Non-pigmented ciliary epithelial cell (primary cell): ENCODE results near the gene ATP5MC2.
"Not testable (repeated sequence)": the region's sequence is repeated elsewhere in the genome, so short reads cannot be mapped to it uniquely, and the experiment has no call there.

Experiments used
- DNase-seq: peaks from one replicate; pipeline ENCODE4 v3.0.0-alpha.2; 2010; ENCODE audit warnings: low read depth

ATP5MC2 gene

DNA sequence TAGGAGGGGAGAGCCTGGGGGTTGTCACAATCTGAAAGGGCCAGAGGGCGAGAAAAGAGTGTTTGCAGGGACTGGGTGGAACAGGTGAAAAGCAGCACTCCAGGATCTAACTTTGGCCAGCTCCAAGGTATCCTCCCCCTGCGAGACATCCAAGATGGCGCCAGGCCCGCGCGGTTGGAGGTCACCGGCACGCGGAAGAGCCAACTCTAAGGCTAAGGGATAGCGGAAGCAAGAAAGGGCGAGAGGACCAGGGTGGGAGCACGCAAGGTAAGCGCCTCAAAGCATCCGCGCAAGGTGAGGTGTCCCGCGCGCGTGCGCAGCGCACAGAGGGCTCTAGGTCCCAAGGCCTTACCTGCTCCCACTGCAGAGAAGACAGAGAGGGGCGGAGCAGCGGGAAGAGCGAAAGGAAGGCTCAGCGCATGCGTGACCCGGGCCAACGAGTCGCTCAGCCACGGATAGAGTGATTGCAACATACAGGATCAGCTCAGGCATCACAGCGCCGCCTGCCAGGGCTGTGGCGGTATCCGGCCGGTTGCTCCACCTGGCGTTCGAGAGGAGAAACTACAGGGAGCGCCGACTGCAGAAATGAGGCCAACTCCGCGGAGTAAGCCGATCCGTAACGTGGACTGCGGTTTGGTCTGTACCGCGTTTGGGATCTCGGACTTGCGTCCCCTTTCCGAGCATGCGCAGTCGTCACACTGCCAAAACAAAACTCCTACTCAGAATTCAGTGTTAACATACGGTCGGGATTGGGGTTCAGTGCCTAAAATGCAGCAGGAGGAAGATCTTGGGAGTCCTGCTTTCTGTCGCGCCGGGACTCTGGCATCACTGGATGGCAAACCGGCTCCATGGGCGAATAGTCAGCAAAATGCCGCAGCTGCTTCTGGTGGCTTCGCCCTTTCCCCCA, at the start of gene ATP5MC2:
Gene ATP5MC2, minus strand, starts transcription at position 383 of the 907 bp plus-strand sequence. CDS start 3,469 bp downstream, outside the sequence.
- peak; percentile 89 for DNase-seq

DNA sequence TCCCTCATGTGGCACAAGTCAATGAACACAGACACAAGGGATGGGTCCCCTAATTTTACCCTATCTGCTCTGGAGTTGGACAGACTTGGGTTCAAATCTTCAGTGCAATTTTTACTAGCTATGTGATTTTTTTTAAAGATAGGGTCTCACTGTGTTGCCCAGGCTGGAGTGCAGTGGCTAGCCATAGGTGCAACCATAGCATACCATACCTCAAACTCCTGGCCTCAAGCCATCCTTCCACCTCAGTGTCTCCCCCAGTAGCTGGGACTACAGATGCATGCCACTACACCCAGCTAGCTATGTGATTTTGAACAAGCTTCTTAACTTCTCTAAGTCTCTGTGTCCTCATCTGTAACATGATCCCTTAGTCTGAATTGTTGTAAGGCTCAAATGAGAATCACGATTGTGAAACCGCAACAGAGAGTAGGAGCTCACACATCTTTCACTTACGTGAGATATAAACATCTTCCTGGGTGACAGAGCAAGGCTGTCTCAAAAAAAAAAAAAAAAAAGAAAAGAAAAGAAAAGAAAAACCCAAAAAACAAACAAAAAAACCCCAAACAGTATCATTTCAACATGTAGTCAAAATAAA, 46.7 kb upstream of the ATP5MC2 start:
- no peak for DNase-seq

DNA sequence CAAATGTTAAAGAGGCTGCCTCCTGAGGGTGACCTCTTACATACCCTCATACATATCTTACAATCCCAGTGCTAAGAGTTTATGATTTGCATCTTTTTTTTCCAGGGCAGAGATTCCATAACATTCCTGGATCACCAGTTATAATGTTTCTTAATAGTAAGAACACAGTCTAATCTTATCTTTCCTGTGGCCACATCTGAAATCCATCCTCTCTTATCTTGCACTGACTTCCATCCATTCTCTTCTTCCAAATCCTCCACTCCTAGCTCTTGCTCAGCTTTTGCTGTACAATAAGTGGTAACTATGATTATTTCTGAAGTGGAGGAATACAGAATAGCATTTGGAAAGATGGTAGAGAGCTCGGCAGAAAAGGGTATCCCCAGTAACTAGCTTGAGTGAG, 45.1 kb upstream of the ATP5MC2 start:
- DNase-seq = no peak

DNA sequence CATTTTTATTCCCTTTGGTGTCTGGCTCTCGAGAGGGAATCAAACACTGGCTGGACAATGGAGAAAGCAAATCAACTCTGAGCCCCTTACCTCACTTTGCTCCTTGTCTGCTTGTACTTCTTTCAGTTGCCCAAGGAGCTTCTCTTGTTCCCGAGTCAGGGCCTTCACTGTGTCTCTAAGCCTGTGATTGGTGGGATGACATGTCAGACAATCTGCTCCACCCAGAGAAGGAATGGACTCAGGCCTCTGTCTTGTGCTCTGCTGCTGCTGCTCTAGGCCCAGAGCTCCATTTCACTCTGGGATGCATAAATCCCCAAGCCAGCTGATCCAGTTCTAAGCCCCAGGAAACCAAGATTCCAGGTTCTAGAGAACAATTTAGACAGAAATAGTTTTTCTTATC, 43.8 kb upstream of the ATP5MC2 start:
- no peak for DNase-seq

DNA sequence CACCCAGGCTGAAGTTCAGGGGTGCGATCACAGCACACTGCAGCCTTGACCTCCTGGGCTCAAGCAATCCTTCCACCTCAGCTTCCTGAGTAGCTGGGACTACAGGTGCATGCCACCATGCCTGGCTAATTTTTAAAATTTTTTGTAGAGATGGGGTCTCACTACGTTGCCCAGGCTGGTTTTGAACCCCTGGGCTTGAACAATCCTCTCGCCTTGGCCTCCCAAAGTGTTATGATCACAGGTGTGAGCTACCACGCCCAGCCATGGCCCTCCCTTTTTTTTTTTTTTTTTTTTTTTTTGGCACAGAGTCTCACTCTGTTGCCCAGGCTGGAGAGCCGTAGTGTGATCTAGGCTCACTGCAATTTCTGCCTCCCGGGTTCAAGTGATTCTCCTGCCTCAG, 42.7 kb upstream of the ATP5MC2 start:
- not testable (repeated sequence) for DNase-seq

DNA sequence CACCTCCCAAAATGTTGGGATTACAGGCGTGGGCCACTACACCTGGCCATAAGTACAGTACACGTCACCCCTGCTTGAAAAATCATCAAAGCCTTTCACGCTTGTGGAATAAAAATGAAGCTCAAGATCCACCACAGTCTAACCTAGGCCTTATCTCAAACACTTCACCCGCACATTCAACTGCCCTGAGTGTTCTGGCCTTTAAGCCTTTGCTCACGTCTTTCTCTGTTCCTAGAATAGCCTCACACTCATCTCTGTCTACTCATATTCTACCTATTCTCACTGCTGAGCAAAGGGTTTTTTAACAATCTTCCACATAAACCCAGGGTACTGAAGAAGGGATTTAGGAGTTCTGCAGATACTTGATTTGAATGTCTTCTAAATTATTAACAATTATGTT, 41.4 kb upstream of the ATP5MC2 start:
- DNase-seq = no peak

DNA sequence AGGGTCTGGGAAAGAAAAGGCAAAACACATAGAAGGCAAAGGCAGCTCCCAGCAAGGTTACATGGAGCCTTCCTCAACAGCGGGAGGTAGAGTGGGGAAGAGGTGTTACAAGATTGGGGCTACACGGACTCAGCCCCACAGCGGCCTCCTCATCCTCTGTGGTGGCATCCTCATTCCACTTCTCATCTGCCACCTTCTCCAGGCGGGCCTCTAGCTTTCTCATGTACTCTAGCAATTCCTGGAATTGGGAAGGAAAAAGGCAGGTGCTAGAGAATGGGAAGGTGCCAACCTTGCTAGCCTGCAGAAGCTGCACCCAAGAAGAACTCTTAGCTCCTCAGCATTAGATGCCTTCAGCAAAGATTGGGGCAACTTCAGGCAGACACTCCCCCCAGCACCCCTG, 38.1 kb upstream of the ATP5MC2 start:
- DNase-seq = no peak

DNA sequence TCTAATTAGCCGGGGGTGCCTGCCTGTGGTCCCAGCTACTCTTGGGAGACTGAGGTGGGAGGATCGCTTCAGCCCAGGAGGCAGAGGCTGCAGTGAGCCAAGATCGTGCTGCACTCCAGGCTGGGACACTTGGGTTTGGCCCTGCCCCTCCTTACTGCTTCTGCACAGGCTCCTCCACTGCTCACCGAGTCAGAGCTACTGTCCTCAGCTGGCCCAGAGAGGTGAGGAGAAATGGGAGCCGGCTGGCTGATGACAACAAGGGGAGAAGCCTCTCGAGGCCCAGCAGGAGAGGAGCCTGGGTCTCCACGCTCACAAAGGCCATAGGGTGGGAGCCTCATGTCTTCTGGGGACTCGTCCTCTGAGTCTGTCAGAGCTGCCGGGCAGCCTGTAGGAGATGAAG, 37.6 kb upstream of the ATP5MC2 start:
- DNase-seq = no peak

DNA sequence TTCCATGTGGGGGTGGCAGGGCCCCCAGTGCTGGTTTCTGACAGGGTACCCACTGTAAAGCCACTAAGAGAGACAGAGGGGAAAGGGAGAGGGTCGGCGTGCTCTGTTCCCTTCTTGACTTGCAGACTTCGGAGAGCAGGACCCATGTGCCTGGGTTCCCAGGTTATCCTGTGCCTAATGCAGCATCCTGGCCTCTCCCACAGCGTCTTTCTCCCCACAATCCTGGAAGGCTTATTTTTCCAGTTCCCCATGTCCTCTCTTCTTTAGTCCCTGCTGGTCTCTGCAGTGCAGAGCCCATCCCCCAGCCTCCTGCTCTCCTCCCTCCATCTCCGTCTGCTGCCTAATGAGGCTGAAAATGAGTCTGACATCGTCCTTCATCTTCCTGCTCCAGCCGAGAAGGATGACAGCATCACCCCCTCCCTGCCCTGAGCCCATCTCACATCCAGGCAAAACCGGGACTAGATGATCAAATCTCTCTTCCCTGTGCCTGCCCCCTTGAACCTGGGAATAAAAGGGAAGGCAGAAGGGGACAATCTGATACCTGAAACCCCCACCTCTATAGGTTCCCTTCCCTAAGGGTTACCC, 36.3 kb upstream of the ATP5MC2 start:
- DNase-seq = no peak

DNA sequence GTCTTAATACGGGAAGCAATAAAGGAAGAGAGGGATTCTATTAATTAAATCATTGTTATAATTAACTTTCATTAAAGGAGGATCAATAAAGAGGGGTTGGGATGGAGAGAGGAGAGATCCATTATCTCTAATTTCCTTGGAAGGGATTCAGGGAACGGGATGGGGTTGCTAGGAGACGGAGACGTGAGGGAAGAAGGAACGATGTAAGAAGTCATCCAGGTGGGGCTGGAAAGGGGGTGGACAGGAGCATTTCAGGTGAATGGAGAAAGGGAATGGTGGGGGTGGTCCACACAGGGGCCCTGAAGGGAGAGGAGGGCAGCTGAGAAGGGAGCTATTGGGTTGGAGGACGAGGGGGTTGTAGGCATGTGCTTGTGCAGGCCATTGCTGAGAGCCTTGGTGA, 34.2 kb upstream of the ATP5MC2 start:
- DNase-seq = no peak

DNA sequence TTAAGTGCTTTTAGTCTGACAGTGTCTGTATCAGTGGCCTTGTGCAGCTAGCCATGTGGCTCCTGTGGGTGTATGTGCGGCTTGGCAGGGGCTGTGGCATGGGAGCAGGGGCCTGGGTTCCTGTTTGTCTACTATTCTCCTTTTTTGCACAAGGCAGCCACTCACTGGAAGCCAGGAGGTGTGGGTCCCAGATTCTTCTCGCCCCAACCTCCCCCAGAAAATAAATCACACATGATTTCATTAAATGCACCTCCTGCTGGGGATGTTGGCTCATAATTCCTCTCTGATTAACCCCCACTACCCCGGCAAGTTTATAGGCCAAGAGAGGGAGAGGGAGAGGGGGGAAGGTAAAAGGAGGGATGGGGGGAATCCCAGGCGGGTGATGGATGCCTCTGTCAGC, 33.8 kb upstream of the ATP5MC2 start:
- no peak for DNase-seq

DNA sequence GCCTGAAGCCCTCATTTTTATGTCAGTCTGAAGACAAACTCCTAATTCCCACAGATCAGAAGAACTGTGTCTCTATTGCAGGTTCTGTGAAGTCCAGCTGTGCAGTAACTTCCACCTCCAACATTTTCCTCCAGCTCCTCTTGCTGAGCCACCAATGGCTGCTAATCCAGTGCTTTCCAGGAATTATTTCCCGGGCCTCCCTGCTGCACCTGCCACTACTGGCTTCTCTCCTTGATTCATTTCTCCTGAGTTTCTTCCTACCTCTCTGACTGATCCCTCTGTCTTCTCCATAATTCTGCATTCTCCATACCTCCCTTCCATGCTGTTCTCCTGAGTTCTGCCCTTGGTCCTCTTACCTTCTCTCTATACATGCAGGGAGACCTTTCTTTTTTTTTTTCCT, 30.2 kb upstream of the ATP5MC2 start:
- no peak for DNase-seq

DNA sequence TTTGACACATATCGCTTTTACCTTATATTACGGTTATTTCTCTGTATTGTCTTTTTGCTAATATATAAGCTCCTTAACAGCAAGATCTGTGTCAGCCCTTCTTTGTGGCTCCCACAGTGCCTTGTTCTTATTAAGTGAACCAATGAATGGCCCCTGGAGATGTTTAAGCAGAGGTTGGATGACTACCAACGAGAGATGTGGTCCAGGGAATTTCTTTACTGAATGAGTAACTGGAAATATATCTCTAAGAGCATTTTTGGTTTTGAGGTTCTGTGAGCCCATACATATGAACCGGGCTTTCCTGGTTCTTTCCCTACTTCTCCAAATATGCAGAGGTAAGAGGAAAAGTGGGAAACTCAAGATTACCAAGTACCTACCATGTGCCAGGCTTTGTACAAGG, 27.9 kb upstream of the ATP5MC2 start:
- no peak for DNase-seq

DNA sequence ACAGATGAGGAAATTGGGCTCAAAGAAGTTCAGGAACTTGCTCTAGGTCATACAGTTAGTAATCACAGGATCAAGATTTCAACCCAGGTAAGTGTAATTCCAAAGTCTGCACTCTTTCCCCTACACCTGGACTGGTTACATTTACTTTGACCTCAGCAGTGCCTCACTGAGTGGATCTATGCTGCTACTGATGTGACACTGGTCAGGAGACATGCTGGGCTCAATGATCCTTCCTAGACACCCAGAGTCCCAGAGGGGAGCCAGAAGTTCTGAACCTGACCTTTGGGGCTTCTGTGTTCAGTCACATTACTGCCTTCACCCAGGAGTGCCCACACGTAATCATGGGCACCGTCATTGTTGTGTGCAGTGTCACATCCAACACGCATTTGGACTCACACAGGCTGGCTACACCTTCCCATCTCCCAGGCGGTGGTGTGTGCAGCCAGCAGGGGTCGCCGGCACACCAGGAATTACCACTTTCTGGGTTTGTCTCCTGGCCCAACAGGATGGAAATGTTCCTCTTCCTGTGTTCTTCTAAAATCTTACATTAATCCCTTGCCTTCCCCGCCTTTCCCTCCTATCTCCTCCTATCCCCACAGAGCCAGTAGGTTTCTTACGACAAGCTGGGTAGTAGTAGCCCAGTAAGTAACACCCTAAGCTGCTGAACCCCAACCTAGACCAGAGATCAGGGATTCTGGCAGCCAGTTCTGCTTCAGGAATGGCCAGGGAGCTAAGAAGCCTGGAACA, 25.8 kb upstream of the ATP5MC2 start:
- DNase-seq = no peak

DNA sequence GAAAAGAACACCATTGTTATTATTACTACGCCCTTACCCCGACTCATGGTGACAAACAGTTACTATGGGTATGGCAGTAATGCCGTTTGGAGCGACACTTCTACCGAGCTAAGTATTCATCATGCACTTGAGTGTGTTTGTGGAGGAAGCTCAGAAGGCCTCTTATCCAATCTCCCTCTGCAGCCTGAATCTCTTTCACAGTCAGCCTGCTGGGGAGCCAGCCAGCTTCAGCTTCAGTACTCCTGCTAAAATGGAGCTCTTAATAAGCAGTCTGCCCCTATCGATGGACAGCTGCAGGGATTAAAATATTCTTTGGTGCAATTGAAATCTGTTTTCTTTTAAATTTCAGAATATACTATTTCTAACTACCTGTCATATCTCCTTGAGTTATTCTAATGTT, 24.7 kb upstream of the ATP5MC2 start:
- no peak for DNase-seq

DNA sequence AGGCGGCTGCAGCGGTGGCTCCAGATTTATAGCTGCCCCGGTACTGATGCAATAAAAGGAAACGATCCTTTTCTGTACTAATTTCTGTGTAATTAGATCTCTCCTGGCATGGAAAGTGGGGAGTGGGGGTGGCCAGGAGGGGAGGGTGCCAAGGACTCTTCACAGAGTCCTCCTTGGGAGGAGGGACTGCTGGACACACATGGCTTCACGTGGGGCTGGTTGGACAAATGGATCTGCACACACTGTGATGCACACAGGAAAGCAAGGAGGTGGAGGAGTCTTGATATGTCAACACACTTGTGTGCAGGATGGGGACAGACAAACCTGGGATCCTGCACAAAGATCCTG, 23.8 kb upstream of the ATP5MC2 start:
- DNase-seq = no peak

DNA sequence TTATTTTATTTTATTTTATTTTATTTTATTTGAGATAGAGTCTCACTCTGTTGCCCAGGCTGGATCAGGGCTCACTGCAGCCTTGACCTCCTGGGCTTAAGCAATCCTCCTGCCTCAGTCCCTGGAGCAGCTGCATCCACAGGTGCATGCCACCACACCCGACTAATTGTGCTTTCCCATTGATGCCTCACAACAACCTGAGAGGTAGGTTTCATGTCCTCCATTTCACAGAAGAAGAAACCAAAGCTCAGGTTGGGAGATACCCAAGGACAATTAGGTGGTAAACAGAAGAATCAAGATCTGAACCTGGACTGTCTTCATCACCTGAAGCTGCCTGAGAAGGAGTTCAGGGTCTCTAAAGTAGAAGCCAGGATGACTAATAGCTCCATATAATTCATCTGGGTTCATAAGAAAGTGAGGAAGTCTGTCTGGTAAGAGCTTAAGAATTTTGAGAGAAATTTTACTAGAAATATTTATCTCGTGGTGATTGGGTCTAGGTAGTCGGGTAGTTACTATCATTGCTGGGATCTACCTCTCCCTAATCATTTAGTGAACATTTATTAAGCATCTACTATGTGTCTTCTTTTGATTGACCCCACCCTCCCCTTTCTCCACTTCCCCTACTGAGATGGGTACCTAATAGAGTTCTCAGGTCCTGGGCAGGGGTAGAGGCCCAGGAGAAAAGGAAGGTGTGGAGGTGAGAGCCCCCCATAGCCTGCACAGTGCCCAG, 23.2 kb upstream of the ATP5MC2 start:
- no peak for DNase-seq

DNA sequence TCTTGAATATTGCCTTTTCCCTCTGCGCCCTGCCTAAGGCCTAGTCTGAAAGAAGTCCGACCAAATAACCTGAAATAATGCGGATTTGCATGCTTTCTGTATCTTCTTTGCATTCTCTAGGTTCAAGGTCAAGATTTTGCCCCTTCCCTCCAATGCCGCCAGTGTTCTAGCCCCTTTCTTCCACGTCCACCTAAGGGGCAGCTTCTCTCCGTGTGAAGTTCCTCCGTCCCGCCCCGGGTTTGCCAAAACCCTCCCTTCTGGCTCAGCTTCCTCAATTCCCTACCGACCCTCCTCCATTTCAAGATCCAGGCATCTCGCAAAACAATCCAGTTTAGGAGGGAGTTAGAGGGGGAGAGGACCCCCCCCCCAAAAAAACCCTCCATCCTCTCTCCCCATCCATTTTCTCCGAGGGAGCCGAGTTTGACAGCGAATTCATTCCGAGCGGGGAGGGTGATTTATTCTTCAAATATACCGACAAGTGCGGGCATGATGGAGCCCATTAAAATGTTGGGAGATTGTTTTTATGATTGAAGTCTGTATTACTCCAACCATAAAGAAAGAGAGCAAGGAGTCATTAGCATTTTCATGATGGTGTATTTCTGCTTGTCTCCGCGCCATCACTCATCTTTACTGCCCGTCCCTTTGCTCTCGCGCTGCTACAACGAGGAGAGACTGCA, 20.9 kb upstream of the ATP5MC2 start:
- DNase-seq = no peak

DNA sequence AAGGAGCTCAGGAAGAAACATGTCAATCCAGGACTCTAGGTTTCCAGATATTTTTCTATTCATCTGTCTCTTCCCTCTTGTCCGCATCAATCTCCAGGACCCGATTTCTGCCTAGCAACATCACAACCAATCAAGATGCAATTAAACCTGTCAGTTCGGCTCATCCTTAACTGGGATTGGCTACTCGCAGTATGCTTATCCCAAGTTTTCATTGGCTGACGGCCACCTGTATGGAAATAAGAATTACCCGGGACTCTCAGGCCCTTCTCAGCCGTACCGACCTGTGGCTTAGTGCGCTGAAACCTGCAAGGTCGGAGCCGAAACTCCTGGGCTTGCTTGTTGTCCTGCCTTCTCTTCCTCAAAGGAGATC, 20.4 kb upstream of the ATP5MC2 start:
- peak; percentile 67 for DNase-seq

DNA sequence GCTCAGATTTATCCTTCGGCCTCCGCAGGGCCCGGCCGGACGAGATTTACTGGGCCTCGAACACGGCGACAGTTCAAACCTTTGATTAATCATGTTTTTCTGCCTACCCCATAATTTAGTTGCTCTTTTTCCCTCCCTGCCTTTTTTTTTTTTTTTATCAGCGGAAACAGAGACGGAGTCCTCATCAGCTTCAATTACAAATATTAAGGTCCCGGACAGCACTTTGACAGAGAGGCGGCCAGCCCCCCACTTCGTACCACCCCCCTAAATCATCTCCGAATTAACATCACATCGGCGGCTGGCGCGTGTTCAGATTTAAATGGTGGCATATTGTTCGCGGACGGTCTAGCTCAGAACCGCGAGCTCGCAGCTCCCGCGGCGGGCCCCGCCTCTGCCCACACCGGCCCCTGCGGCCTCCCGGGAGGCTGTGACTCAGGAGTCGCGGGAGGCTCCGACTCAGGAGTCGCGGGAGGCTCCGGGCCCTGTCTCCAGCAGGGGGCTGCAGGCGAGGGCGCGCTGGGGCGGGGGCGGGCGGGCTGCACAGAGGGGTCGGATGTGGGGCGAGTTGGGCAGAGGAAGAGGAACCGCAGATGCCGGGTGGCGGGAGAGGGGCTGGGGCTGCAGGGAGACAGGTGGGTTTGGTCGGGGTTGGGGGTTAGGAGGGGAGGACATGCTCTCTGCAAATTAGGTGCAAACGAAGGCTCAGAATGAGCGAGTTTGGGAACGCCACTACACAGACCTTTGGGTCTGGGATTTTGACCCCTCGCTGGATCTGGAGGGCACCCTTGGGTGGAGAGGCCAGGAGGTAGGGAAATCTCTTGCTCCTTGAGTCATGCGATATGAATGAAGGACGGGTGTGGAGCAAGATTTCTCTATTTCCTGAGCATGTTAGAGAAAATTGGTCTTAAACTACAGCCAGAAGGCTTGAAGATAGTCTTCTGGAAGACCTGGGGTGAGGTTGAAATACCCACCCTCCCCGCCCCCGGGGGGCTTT, 19.6 kb upstream of the ATP5MC2 start:
- no peak for DNase-seq
